Type B pancreatic cell (in vitro differentiated cells): ENCODE measurements around the gene PIK3C3. TPM values are rescaled to one million over a fixed set of nuclear protein-coding genes. Genes with fewer than 3 reads are reported as not detected.
A peak's percentile ranks its signal among the peaks of the same experiment; 100 is the strongest.

ENCODE experiments used
- DNase-seq: peaks from one replicate; pipeline ENCODE4 v3.0.0; 2021; ENCODE audit warnings: mixed read lengths; ENCODE audit not compliant: unreplicated experiment; ENCODE audit errors: extremely low spot score
- H3K27ac Mint-ChIP-seq: 2 replicates; pipeline ENCODE4 v1.8.0; 2021; ENCODE audit warnings: mild to moderate bottlenecking, mixed read lengths
- H3K27me3 Mint-ChIP-seq: 2 replicates; pipeline ENCODE4 v1.8.0; 2021; ENCODE audit warnings: mixed read lengths
- H3K36me3 Mint-ChIP-seq: 2 replicates; pipeline ENCODE4 v1.8.0; 2021; ENCODE audit warnings: mixed read lengths
- H3K4me1 Mint-ChIP-seq: one replicate; pipeline ENCODE4 v1.8.0; 2021; ENCODE audit warnings: mixed read lengths; ENCODE audit not compliant: unreplicated experiment
- H3K4me3 Mint-ChIP-seq: 2 replicates; pipeline ENCODE4 v1.8.0; 2021; ENCODE audit warnings: mild to moderate bottlenecking, mixed read lengths
- H3K9me3 Mint-ChIP-seq: 2 replicates; pipeline ENCODE4 v1.8.0; 2021; ENCODE audit warnings: mixed read lengths
- total RNA-seq: library from RNA; stranded (reverse); gene quantifications from 2 replicates; pipeline ENCODE4 v1.2.1, GENCODE V29; 2021; ENCODE audit warnings: low replicate concordance
- TF ChIP-seq, protein P1 (sequence below): fragments of 200-600 bp; sonication (generic); conservative IDR thresholded peaks from 2 replicates; pipeline ENCODE4 v1.5.0; 2021; ENCODE audit warnings: antibody characterized with exemption, mild to moderate bottlenecking

PIK3C3 gene
- total RNA-seq, 1 donor from 2014 or later, result 58.6 TPM

DNA sequence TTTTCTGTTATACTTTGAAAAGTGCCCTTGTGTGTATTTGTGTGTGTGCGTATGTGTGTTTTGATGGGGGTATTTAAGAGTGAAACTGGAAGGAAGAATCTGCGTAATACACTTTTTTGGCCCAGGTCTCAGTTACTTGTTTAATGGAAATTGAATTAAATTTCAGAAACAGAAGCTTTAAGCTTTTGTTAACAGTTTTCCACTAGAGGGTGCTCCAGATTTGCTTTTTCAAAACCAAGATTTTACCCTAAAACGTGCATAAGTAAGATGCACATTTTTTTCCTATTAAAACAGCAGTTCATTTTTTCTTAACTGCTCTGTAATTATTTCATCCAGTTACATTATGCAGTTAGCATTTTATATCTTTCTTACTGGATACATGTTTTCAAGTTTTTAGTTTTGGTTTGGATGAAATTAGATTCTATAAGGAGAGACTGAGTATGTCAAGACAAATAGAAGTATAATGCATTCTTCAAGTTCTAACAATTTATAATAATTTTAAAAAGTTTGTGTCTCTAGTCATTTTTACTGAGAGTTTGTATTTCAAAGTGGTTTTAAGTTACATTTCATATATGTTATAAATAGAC, 97.2 kb downstream of the PIK3C3 start:
- peaks cover 20% of the 10 kb centered on the region for H3K36me3 Mint-ChIP-seq
- no peak overlapping the region for H3K27ac Mint-ChIP-seq
- no peaks in the 10 kb centered on the region for H3K9me3 Mint-ChIP-seq
- H3K4me3 Mint-ChIP-seq, result no peak overlapping the region
- H3K4me1 Mint-ChIP-seq, result peaks cover 27% of the 10 kb centered on the region
- H3K27me3 Mint-ChIP-seq, result no peaks in the 10 kb centered on the region
- TF ChIP-seq, protein P1, sequence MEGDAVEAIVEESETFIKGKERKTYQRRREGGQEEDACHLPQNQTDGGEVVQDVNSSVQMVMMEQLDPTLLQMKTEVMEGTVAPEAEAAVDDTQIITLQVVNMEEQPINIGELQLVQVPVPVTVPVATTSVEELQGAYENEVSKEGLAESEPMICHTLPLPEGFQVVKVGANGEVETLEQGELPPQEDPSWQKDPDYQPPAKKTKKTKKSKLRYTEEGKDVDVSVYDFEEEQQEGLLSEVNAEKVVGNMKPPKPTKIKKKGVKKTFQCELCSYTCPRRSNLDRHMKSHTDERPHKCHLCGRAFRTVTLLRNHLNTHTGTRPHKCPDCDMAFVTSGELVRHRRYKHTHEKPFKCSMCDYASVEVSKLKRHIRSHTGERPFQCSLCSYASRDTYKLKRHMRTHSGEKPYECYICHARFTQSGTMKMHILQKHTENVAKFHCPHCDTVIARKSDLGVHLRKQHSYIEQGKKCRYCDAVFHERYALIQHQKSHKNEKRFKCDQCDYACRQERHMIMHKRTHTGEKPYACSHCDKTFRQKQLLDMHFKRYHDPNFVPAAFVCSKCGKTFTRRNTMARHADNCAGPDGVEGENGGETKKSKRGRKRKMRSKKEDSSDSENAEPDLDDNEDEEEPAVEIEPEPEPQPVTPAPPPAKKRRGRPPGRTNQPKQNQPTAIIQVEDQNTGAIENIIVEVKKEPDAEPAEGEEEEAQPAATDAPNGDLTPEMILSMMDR, result peak; percentile 67
- no peak for DNase-seq

DNA sequence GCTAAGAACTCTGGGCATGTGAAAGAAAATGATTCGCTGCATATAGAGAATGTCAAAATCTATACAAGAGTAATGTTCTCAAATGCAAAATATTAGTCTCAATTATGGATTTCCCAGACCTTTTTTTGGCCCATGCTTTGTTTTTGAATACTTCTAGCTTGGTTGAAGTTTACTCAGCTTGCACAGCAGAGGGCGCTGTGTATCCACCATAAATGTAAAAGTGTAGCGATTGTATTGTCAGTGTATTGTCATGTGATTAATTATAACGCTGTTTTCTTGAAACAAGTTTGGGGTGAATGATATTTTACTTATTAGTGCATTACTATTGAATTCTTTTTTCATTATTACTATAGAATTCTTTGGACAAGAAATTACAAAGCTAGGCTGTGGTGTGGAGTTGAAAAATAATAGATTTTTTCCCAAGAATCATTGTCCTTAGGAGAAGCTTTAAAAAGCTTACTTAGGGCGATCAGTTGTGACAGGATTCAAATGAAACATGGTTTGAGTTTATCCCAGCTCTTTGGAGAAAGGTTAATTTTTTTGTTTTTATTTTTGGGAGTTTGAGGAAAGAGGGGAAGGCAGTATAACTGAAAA, 98.3 kb downstream of the PIK3C3 start:
- TF ChIP-seq, protein P1, result peak; percentile 93
- Mint-ChIP-seq H3K4me3 (peak overlapping the region; percentile 36), H3K27ac (peak overlapping the region; percentile 46), H3K27me3 (no peaks in the 10 kb centered on the region), H3K4me1 (peaks cover 16% of the 10 kb centered on the region), H3K36me3 (peaks cover 23% of the 10 kb centered on the region), H3K9me3 (no peaks in the 10 kb centered on the region)
- DNase-seq, result no peak

DNA sequence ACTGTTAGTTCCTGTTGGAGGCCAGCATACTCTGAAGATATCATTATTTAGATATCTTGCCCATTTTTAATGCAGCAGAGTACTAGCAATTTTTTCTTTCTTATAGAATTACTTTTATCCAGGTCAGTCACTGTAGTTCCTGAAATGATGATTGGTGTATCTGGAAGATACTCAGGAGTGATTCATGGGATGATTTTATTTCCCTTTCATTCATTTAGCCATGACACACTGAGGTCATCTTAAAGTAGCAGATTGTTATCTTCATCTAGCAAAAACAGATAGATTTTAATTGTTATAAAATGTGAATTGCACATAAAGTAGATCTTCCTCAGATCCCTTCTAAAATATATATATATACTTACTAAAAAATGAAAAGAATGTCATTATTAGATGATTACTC, 109.1 kb downstream of the PIK3C3 start:
- no peaks in the 10 kb centered on the region for H3K27me3 Mint-ChIP-seq
- H3K36me3 Mint-ChIP-seq, result peaks cover 29% of the 10 kb centered on the region
- H3K27ac Mint-ChIP-seq, result no peak overlapping the region
- DNase-seq, result no peak
- no peaks in the 10 kb centered on the region for H3K9me3 Mint-ChIP-seq
- TF ChIP-seq, protein P1, result no peak
- H3K4me1 Mint-ChIP-seq, result no peaks in the 10 kb centered on the region
- no peak overlapping the region for H3K4me3 Mint-ChIP-seq

DNA sequence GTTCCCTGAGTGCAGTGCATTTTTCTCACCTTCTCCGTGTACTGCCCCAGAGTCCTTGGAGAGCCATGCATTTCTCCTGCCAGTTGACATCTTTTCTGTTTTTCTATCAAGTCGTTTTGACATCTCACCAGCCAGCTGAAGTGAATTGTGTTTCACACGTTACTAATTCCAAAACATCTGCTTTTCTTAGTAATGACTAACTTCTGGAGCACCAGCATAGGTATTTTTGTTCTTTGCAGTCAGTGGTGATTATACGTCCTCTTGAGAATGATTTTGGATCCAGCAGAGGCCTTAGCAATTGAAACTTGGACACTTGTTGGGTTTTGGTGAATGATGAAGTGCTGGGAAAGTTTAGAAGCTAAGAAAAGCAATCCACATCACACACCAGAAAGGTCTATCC, 112.5 kb downstream of the PIK3C3 start:
- no peaks in the 10 kb centered on the region for H3K27me3 Mint-ChIP-seq

DNA sequence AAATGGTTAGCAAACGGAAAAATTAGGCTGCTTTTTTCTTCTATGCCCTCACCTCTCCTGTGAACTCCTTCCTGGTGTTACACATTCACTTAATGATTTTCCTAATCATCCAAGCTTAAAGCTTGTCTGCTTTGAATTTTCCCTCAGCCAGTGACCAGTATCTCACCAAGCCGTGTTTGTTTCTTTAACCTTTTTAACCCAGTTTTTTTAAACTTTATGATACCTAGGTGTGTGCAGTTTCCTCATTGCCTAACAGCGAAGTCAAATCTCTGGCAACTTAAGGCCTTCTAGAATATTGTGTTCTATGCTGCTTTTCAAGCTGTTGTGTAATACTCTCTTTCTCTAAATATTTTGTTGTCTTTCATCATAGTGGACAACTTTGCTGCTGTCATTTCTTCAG, 113.0 kb downstream of the PIK3C3 start:
- Mint-ChIP-seq H3K36me3 (peaks cover 45% of the 10 kb centered on the region), H3K4me1 (no peaks in the 10 kb centered on the region), H3K4me3 (no peak overlapping the region), H3K9me3 (no peaks in the 10 kb centered on the region), H3K27ac (no peak overlapping the region), H3K27me3 (no peaks in the 10 kb centered on the region)
- TF ChIP-seq, protein P1, result no peak
- no peak for DNase-seq

More for the DNA sequence above, 112.5 kb downstream of the PIK3C3 start:
- DNase-seq, result no peak
- Mint-ChIP-seq H3K36me3 (peaks cover 41% of the 10 kb centered on the region), H3K4me3 (no peak overlapping the region), H3K4me1 (no peaks in the 10 kb centered on the region), H3K27ac (no peak overlapping the region), H3K9me3 (no peaks in the 10 kb centered on the region)
- TF ChIP-seq, protein P1, result no peak
